ENCODE data around the gene STAT5B.
"Not testable (repeated sequence)": the region's sequence is repeated elsewhere in the genome, so short reads cannot be mapped to it uniquely, and the experiment has no call there.

Gene STAT5B

GRCh38 chr17:42276359-42276608 is at the start of gene STAT5B:
STAT5B (minus strand) TSS chr17:42276391; CDS start chr17:42232127, 44,264 bp downstream.
- peak in 2 of 4 experiments; percentile 41 to 51 for DNase-seq (ENCODE audit: low read depth in 4 of 4, low spot score in 1 of 4)

- no peak for DNase-seq (ENCODE audit: low read depth in 4 of 4, low spot score in 1 of 4)
Observed at GRCh38 chr17:42325026-42325425, 48.8 kb upstream of the STAT5B start.

GRCh38 chr17:42323268-42323773 is 47.1 kb upstream of the STAT5B start:
- no peak for DNase-seq (ENCODE audit: low read depth in 4 of 4, low spot score in 1 of 4)

- peak; percentile 90 to 95 (median 92) for DNase-seq (ENCODE audit: low read depth in 4 of 4, low spot score in 1 of 4)
Observed at GRCh38 chr17:42322382-42323267, 46.4 kb upstream of the STAT5B start.

- DNase-seq (ENCODE audit: low read depth in 4 of 4, low spot score in 1 of 4), result no peak
Observed at GRCh38 chr17:42321555-42321954, 45.4 kb upstream of the STAT5B start.

- DNase-seq (ENCODE audit: low read depth in 4 of 4, low spot score in 1 of 4), result not testable (repeated sequence)
Observed at GRCh38 chr17:42317967-42318366, 41.8 kb upstream of the STAT5B start.

- no peak for DNase-seq (ENCODE audit: low read depth in 4 of 4, low spot score in 1 of 4)
Observed at GRCh38 chr17:42317266-42317845, 41.2 kb upstream of the STAT5B start.

GRCh38 chr17:42316755-42317154 is 40.6 kb upstream of the STAT5B start:
- DNase-seq (ENCODE audit: low read depth in 4 of 4, low spot score in 1 of 4), result no peak

- DNase-seq (ENCODE audit: low read depth in 4 of 4, low spot score in 1 of 4), result no peak
Observed at GRCh38 chr17:42315402-42316156, 39.4 kb upstream of the STAT5B start.

- DNase-seq (ENCODE audit: low read depth in 4 of 4, low spot score in 1 of 4), result peak in 1 of 4 experiments; percentile 34
Observed at GRCh38 chr17:42313773-42314566, 37.8 kb upstream of the STAT5B start.

- no peak for DNase-seq (ENCODE audit: low read depth in 4 of 4, low spot score in 1 of 4)
Observed at GRCh38 chr17:42313389-42313772, 37.2 kb upstream of the STAT5B start.

GRCh38 chr17:42312285-42313130 is 36.3 kb upstream of the STAT5B start:
- peak in 2 of 4 experiments; percentile 68 to 75 for DNase-seq (ENCODE audit: low read depth in 4 of 4, low spot score in 1 of 4)

- no peak for DNase-seq (ENCODE audit: low read depth in 4 of 4, low spot score in 1 of 4)
Observed at GRCh38 chr17:42312035-42312284, 35.8 kb upstream of the STAT5B start.

GRCh38 chr17:42311240-42312034 is 35.2 kb upstream of the STAT5B start:
- DNase-seq (ENCODE audit: low read depth in 4 of 4, low spot score in 1 of 4), result no peak

- no peak for DNase-seq (ENCODE audit: low read depth in 4 of 4, low spot score in 1 of 4)
Observed at GRCh38 chr17:42310787-42311215, 34.6 kb upstream of the STAT5B start.

- no peak for DNase-seq (ENCODE audit: low read depth in 4 of 4, low spot score in 1 of 4)
Observed at GRCh38 chr17:42309986-42310786, 34.0 kb upstream of the STAT5B start.

- DNase-seq (ENCODE audit: low read depth in 4 of 4, low spot score in 1 of 4), result no peak
Observed at GRCh38 chr17:42309142-42309541, 33.0 kb upstream of the STAT5B start.

GRCh38 chr17:42308446-42308845 is 32.3 kb upstream of the STAT5B start:
- no peak for DNase-seq (ENCODE audit: low read depth in 4 of 4, low spot score in 1 of 4)
